Measurements from ENCODE around the gene BHLHA9. TPM values are rescaled to one million over a fixed set of nuclear protein-coding genes. Genes with fewer than 3 reads are reported as not detected.

Gene BHLHA9
- total RNA-seq, 1 donor from 2014 or later = not detected

GRCh38 chr17:1290676-1291075, 20.4 kb downstream of the BHLHA9 start:
- Mint-ChIP-seq H3K9me3 (no peaks in the 10 kb centered on the region), H3K27me3 (peaks cover 11% of the 10 kb centered on the region), H3K36me3 (no peaks in the 10 kb centered on the region), H3K4me1 (ENCODE audit: unreplicated experiment) (no peaks in the 10 kb centered on the region), H3K4me3 (no peak overlapping the region), H3K27ac (no peak overlapping the region)
- no peak for DNase-seq (ENCODE audit: extremely low spot score, unreplicated experiment)
- TF ChIP-seq, protein P1, sequence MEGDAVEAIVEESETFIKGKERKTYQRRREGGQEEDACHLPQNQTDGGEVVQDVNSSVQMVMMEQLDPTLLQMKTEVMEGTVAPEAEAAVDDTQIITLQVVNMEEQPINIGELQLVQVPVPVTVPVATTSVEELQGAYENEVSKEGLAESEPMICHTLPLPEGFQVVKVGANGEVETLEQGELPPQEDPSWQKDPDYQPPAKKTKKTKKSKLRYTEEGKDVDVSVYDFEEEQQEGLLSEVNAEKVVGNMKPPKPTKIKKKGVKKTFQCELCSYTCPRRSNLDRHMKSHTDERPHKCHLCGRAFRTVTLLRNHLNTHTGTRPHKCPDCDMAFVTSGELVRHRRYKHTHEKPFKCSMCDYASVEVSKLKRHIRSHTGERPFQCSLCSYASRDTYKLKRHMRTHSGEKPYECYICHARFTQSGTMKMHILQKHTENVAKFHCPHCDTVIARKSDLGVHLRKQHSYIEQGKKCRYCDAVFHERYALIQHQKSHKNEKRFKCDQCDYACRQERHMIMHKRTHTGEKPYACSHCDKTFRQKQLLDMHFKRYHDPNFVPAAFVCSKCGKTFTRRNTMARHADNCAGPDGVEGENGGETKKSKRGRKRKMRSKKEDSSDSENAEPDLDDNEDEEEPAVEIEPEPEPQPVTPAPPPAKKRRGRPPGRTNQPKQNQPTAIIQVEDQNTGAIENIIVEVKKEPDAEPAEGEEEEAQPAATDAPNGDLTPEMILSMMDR (conservative IDR thresholded peaks at IDR 0.05) = no peak

GRCh38 chr17:1294157-1294717, 24.0 kb downstream of the BHLHA9 start:
- H3K4me1 Mint-ChIP-seq (ENCODE audit: unreplicated experiment) = no peaks in the 10 kb centered on the region
- no peaks in the 10 kb centered on the region for H3K9me3 Mint-ChIP-seq
- TF ChIP-seq, protein P1 (conservative IDR thresholded peaks at IDR 0.05) = no peak

GRCh38 chr17:1298606-1299005, 28.4 kb downstream of the BHLHA9 start:
- Mint-ChIP-seq H3K36me3 (no peaks in the 10 kb centered on the region), H3K27me3 (peaks cover 20% of the 10 kb centered on the region), H3K27ac (no peak overlapping the region), H3K4me3 (no peak overlapping the region), H3K9me3 (no peaks in the 10 kb centered on the region), H3K4me1 (ENCODE audit: unreplicated experiment) (no peaks in the 10 kb centered on the region)
- TF ChIP-seq, protein P1 (conservative IDR thresholded peaks at IDR 0.05) = no peak
- no peak for DNase-seq (ENCODE audit: extremely low spot score, unreplicated experiment)

More at GRCh38 chr17:1294157-1294717, 24.0 kb downstream of the BHLHA9 start:
- no peaks in the 10 kb centered on the region for H3K36me3 Mint-ChIP-seq
- H3K4me3 Mint-ChIP-seq = no peak overlapping the region
- H3K27ac Mint-ChIP-seq = no peak overlapping the region
- DNase-seq (ENCODE audit: extremely low spot score, unreplicated experiment) = no peak
- H3K27me3 Mint-ChIP-seq = peaks cover 20% of the 10 kb centered on the region

DNA sequence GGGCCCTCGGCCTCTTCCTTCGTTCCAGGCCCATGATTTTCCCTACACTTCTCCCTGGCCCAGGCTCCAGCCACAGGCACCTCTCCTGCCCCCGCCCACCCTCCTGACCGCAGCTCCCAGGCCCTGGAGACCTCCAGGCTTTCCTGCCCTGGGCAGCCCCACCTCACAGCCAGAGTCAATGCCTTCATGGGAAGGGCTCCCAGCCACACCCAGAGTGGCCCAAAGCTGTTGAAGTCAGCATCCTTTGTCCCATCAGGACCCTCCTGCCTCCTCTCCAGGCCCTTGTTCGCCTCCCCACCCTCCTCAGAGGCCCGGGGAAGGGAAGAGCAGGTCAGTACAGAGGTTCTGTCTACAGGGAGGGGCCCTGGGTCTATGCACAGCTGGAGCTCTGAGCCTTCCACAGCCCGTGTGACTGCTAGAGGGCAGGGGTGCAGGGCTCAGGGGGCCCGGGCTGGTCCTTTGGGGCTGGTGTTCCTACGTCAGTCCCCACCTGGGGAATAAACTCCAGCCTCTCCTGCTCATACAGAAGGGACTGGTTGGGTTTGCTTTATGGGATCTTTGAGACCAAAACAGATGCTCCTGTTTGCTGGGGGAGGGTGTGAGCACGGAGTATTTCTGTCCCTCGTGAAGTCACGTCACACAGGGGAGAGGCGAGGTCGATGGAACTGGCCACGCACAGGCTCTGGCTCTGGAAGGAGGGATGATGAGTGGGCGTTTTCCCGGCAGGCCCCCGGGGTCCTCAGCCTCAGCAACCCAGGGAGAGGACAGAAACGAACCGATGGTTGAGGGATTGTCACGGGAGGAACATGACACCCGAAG, 29.5 kb downstream of the BHLHA9 start:
- Mint-ChIP-seq H3K4me3 (no peak overlapping the region), H3K27ac (no peak overlapping the region), H3K36me3 (no peaks in the 10 kb centered on the region), H3K9me3 (no peaks in the 10 kb centered on the region), H3K27me3 (peaks cover 14% of the 10 kb centered on the region), H3K4me1 (ENCODE audit: unreplicated experiment) (no peaks in the 10 kb centered on the region)
- no peak for DNase-seq (ENCODE audit: extremely low spot score, unreplicated experiment)
- TF ChIP-seq, protein P1 (conservative IDR thresholded peaks at IDR 0.05) = no peak

- no peak for DNase-seq (ENCODE audit: extremely low spot score, unreplicated experiment)
- Mint-ChIP-seq H3K4me3 (no peak overlapping the region), H3K9me3 (no peaks in the 10 kb centered on the region), H3K36me3 (no peaks in the 10 kb centered on the region), H3K27me3 (peaks cover 14% of the 10 kb centered on the region), H3K4me1 (ENCODE audit: unreplicated experiment) (no peaks in the 10 kb centered on the region), H3K27ac (no peak overlapping the region)
- TF ChIP-seq, protein P1 (conservative IDR thresholded peaks at IDR 0.05) = no peak
These were observed 30.2 kb downstream of the BHLHA9 start for GRCh38 chr17:1300371-1300905.
